Bone marrow (tissue), 2 donors: ENCODE data around the gene SELENOM.
"Not testable (repeated sequence)": the region's sequence is repeated elsewhere in the genome, so short reads cannot be mapped to it uniquely, and the experiment has no call there.

ENCODE experiments used
- DNase-seq, 2 donors: peaks; one replicate each; lab custom pipeline; 2025; lab: John Stamatoyannopoulos, UW

The SELENOM gene

DNA sequence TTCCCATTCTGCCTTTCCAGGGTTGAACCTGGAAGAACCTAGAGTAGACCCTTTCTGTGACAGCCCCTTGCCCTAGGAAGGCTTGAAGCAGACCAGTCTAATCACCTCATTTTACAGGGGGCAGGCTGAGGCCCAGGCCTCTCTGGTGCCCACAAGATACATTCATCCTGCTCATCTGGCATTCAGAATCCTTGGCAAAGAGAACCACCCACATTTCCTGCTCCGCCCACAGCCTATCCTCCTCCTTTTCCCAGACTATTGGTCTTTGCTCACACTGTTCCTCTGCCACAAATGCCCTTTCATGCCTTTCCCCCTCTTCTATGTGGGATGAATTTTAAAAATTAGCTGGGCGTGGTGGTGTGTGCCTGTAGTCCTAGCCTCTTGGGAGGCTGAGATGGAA is 29.0 kb downstream of the SELENOM start:
- DNase-seq: not testable (repeated sequence)

DNA sequence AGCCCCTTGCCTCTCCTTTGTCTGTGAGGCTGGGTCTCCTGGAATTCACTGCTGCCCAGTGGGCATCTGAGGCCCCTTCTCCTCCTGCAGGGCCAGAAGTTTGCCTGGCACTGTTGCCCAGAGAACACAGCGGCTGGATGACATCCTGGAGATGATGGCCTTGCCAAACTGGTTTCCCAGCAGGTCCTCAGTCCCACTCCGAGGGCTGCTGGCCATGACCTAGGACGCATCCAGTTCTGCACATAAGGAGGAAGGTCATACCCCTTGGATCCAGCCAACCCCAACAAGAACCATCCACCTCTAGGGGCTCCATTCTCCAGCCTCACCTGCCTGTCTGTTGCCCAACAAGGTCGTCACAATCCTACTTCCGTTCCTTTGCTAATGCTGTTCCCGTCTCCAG is 29.7 kb downstream of the SELENOM start:
- DNase-seq: no peak

- DNase-seq: no peak
These were observed 31.4 kb downstream of the SELENOM start for GRCh38 chr22:31075961-31076360.

DNA sequence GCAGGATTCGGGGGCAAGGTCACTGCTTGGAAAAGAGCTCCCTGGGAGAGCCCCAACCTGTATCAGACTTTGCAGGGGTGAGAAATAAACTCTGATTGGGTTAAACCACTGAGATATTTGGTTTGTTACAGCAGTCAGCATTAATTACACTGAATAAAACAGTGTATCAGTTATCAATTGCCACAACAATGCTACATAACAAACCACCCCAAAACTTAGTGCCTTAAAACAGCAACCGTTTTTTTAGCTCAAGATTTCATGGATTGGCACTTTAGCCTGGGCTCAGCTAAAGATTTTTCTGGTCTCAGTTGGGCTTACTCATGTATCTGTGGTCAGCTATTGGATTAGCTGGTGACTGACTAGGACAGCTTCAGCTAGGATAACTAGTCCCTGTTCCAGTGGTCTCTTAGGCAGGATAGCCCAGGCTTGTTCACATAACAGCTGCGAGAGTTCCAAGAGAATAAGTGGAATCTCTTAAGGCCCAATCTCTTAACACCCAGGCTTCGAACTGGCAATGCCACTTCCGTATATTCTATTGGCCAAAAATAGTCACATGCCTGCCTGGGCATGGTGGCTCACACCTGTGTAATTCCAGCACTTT is 33.7 kb downstream of the SELENOM start:
- not testable (repeated sequence) for DNase-seq

DNA sequence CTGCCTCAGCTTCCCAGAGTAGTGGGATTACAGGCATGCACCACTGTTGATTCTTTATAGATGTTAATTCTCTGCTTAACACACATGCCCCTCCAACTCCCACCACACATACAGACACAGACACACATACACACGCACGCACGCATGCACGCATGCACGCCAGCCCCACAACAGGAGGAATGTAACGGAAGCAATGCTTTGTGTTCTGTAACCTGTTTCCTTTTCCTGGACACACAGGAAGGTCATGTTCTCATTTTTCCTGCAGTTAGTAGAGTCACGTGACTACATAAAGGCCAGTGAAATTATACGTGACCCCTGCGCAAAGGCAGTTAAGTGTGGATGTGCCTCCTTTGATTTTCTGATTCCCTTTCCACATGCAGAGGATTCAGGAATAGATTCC is 34.2 kb downstream of the SELENOM start:
- not testable (repeated sequence) for DNase-seq

DNA sequence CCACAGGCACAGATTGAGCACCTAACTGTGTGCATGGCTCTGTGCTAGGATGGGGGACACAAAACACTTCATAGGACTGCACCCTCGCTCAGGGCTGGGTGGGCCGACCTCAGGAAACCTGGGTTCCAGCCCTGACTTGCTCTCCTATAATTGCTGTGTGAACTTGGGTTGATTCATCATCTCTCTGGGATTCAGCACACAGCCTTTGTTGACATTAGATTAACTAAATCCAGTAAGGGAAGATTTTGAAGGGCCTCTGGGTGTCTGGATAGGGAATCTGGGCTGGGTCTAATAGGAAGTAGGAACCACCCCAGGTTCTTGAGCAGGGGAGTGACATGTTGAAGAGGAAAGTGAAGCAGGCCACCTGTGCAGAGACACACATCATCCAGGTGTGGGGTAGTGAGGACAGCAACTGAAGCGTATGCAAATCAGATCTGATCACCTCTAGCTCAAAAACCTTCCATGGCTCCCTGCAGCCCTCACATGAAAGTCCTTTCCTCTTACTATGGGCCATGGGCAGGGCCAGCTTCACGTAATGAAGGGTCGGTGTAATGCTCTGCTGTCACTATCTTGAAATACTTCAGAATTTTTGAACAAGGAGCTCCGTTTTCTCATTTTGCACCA is 37.6 kb downstream of the SELENOM start:
- not testable (repeated sequence) for DNase-seq

GRCh38 chr22:31068970-31069369 is 38.4 kb downstream of the SELENOM start:
- DNase-seq: no peak

DNA sequence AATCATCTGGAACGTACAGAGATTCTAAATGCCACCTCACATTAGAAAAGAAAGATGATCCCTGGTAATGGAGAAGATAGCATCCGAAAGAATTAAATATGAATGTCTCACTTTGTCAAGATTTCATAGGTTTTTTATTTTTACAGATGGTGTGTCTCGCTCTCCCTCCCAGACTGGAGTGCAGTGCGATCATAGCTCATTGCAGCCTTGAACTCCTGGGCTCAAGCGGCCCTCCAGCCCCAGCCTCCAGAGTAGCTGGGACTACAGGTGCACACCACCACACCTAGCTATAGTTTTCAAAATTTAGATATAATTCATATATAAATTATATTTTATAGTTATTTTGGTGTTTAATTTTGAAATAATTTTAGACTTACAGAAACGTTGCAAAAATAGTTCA is 43.0 kb downstream of the SELENOM start:
- DNase-seq: no peak

DNA sequence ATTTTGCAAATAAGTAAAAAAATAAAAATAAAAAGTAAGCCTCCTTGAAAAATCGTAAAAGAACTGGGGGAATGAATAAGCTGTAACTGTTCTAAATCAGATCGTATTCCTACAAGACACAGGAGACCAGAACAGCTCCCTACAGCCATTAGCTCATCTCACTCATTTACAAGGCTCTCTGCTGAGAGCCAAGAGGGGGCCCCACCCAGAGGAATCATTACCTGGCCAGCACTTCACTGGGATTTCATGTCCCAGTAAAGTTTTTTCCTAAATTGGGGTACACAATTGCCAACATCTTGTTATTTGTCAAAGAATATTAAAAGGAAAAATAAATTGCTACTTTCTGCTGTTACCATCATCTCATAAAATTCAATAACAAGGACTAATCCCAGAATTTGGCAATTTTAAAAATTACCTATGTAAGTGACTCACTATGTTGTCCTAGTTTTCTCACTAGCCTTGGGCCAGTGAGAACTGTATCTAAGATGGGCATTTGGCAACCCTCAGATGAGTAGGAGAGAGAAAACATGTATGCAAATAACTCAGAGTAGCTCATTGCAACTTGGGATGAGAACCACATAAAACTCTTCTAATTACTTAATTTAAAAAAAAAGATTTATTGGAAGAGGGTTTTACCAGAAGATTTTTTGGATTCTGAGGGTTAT is 44.7 kb downstream of the SELENOM start:
- DNase-seq: no peak

GRCh38 chr22:31059663-31060062 is 47.7 kb downstream of the SELENOM start:
- DNase-seq: not testable (repeated sequence)

- DNase-seq: no peak
These were observed 50.3 kb downstream of the SELENOM start for GRCh38 chr22:31056986-31057599.

- DNase-seq: no peak
These were observed 51.7 kb downstream of the SELENOM start for GRCh38 chr22:31055635-31056159.

DNA sequence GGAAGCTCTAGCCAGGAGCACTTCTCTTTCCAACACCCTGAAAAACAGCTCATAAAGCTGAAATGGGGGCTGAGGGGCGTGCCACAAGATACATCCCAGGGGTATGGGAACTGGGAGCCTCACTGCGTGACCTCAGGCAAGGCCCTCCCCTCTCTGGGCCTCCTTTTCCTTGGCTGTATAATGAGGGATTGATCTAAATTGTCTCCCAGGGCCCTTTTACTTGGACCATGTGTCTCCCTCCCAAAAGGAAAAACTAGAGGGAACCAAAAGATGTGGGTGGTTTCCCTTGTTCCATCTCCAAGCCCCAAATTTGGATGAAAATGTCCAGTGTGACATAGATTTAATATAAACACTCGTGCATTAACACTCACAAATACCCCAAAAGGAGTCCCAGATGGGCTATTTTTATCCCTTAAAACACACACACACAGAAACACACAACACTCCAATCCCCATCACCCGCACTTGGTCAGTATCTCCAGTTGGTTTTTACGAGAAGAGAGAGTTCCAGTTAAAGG is 52.2 kb downstream of the SELENOM start:
- DNase-seq: no peak
